WTC11 (cell line): ENCODE data around the gene CORO7. TPM values are rescaled to one million over a fixed set of nuclear protein-coding genes. Genes with fewer than 3 reads are reported as not detected.

Source experiments
- ATAC-seq: fragments of 200-7000 bp; cut with Tn5 transposase; 2 replicates; pipeline ENCODE4 v1.10.0; 2021; ENCODE audit warnings: mild to moderate bottlenecking, moderate library complexity
- CTCF ChIA-PET: fragments of 300-600 bp; sonication (Branson Sonifier 250); formaldehyde crosslinking; loops from one replicate; lab custom pipeline; 2021; ENCODE audit warnings: antibody characterized with exemption; lab: Charles Lee
- POLR2A ChIA-PET: fragments of 350-600 bp; sonication (Branson Sonifier 250); formaldehyde crosslinking; loops from one replicate; lab custom pipeline; 2021; ENCODE audit warnings: antibody characterized with exemption; lab: Charles Lee
- DNase-seq: peaks from one replicate; pipeline ENCODE4 v3.0.0; 2021; ENCODE audit warnings: low spot score
- H3K27ac Mint-ChIP-seq: 2 replicates; pipeline ENCODE4 v1.8.0; 2021; ENCODE audit warnings: mixed read lengths
- H3K27me3 Mint-ChIP-seq: 2 replicates; pipeline ENCODE4 v1.8.0; 2021; ENCODE audit warnings: low read depth, mild to moderate bottlenecking, moderate library complexity, mixed read lengths
- H3K36me3 Mint-ChIP-seq: 2 replicates; pipeline ENCODE4 v1.8.0; 2021; ENCODE audit warnings: mixed read lengths
- H3K4me1 Mint-ChIP-seq: 2 replicates; pipeline ENCODE4 v1.8.0; 2022; ENCODE audit warnings: mixed read lengths
- H3K4me3 Mint-ChIP-seq: 2 replicates; pipeline ENCODE4 v1.8.0; 2021; ENCODE audit warnings: mild to moderate bottlenecking, moderate library complexity, mixed read lengths
- H3K9me3 Mint-ChIP-seq: 2 replicates; pipeline ENCODE4 v1.8.0; 2021; ENCODE audit warnings: mixed read lengths
- CREB1 ChIP-seq: sonication (generic); formaldehyde crosslinking; IDR thresholded peaks from 2 replicates; pipeline ENCODE4 v1.8.0; 2023; ENCODE audit warnings: mild to moderate bottlenecking, missing genetic modification reagents
- EMX1 ChIP-seq: fragments of 250-450 bp; sonication (Bioruptor Pico); IDR thresholded peaks from 2 replicates; pipeline ENCODE4 v1.8.0; 2021; ENCODE audit warnings: mild to moderate bottlenecking
- KAT7 ChIP-seq: sonication (generic); formaldehyde crosslinking; IDR thresholded peaks from 2 replicates; pipeline ENCODE4 v1.8.1; 2023; ENCODE audit warnings: missing genetic modification reagents, mild to moderate bottlenecking, borderline replicate concordance
- NR1H2 ChIP-seq: sonication (generic); formaldehyde crosslinking; IDR thresholded peaks from 2 replicates; pipeline ENCODE4 v1.9.0; 2021; ENCODE audit warnings: mild to moderate bottlenecking, moderate library complexity, missing genetic modification reagents
- NR2C2 ChIP-seq: sonication (generic); formaldehyde crosslinking; IDR thresholded peaks from 2 replicates; pipeline ENCODE4 v1.8.0; 2022; ENCODE audit warnings: mild to moderate bottlenecking, missing genetic modification reagents
- SMAD4 ChIP-seq: sonication (generic); formaldehyde crosslinking; IDR thresholded peaks from 2 replicates; pipeline ENCODE4 v1.8.0; 2022; ENCODE audit warnings: mild to moderate bottlenecking, missing genetic modification reagents
- SOX15 ChIP-seq: fragments of 250-450 bp; sonication (Bioruptor Pico); IDR thresholded peaks from 2 replicates; pipeline ENCODE4 v1.9.0; 2021; ENCODE audit warnings: mild to moderate bottlenecking
- ZNF232 ChIP-seq: sonication (generic); formaldehyde crosslinking; IDR thresholded peaks from 2 replicates; pipeline ENCODE4 v1.8.0; 2022; ENCODE audit warnings: mild to moderate bottlenecking, missing genetic modification reagents
- ZNF396 ChIP-seq: fragments of 250-450 bp; sonication (Bioruptor Pico); IDR thresholded peaks from 2 replicates; pipeline ENCODE4 v1.8.0; 2021; ENCODE audit warnings: mild to moderate bottlenecking, moderate library complexity, borderline replicate concordance
- total RNA-seq: library from RNA; stranded (reverse); gene quantifications from 3 replicates; pipeline ENCODE4 v1.2.3, GENCODE V29; 2021
- TF ChIP-seq, protein P1 (sequence below): fragments of 250-450 bp; sonication (Bioruptor Pico); IDR thresholded peaks from 2 replicates; pipeline ENCODE4 v2.1.2; 2022; ENCODE audit warnings: mild to moderate bottlenecking, moderate library complexity
- TF ChIP-seq, protein P2 (sequence below): fragments of 250-450 bp; sonication (Bioruptor Pico); IDR thresholded peaks from 2 replicates; pipeline ENCODE4 v1.9.0; 2021; ENCODE audit warnings: mild to moderate bottlenecking, borderline replicate concordance
- TF ChIP-seq, protein P3 (sequence below): sonication (generic); formaldehyde crosslinking; IDR thresholded peaks from 2 replicates; pipeline ENCODE4 v1.8.0; 2023; ENCODE audit warnings: missing genetic modification reagents, mild to moderate bottlenecking, borderline replicate concordance
- TF ChIP-seq, protein P4 (sequence below): fragments of 250-450 bp; sonication (Bioruptor Pico); conservative IDR thresholded peaks from 2 replicates; pipeline ENCODE4 v1.9.0; 2021; ENCODE audit warnings: mild to moderate bottlenecking

CORO7 gene
- total RNA-seq, 1 experiment from 2014 or later: 45.5 TPM

DNA sequence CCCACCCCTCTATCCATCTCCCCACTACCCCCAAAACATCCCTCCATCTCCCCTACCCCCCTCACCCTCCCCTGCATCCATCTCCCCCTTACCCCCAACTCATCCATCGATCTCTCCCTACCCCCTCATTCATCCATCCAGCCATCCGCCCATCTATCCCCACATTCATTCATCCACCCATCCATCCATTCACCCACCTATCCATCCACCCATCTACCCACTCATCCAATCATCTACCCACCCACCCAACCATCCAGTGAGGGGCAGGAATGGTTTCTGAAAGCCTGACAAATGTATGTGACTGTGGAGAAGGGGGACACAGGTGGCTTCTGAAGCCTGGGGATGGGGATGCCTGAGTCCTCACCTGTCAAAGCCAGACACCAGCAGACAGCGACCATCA is 56.5 kb downstream of the CORO7 start:
- ChIA-PET POLR2A (interaction anchor here (0.8 kb wide), 1 partner anchor 34 kb away, joined by 3 read pairs; no protein-coding TSS in a partner anchor), CTCF (interaction anchor here (0.7 to 5.6 kb wide), 28 partner anchors 9 to 393 kb away, joined by 3 to 322 read pairs (median 8); partner anchors contain the start of genes CORO7, PAM16 and VASN)
- no peak overlapping the region for H3K27ac Mint-ChIP-seq
- no peaks in the 10 kb centered on the region for H3K4me1 Mint-ChIP-seq
- TF ChIP-seq ZNF396 (CRISPR knock-in tag) (no peak), SMAD4 (CRISPR knock-in tag) (no peak), NR2C2 (CRISPR knock-in tag) (no peak), EMX1 (no peak), KAT7 (no peak), NR1H2 (CRISPR knock-in tag) (no peak), ZNF232 (CRISPR knock-in tag) (no peak), SOX15 (CRISPR knock-in tag) (no peak), CREB1 (CRISPR knock-in tag) (no peak)
- TF ChIP-seq, protein P1, sequence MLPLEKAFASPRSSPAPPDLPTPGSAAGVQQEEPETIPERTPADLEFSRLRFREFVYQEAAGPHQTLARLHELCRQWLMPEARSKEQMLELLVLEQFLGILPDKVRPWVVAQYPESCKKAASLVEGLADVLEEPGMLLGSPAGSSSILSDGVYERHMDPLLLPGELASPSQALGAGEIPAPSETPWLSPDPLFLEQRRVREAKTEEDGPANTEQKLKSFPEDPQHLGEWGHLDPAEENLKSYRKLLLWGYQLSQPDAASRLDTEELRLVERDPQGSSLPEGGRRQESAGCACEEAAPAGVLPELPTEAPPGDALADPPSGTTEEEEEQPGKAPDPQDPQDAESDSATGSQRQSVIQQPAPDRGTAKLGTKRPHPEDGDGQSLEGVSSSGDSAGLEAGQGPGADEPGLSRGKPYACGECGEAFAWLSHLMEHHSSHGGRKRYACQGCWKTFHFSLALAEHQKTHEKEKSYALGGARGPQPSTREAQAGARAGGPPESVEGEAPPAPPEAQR (CRISPR knock-in tag): no peak
- TF ChIP-seq, protein P2, sequence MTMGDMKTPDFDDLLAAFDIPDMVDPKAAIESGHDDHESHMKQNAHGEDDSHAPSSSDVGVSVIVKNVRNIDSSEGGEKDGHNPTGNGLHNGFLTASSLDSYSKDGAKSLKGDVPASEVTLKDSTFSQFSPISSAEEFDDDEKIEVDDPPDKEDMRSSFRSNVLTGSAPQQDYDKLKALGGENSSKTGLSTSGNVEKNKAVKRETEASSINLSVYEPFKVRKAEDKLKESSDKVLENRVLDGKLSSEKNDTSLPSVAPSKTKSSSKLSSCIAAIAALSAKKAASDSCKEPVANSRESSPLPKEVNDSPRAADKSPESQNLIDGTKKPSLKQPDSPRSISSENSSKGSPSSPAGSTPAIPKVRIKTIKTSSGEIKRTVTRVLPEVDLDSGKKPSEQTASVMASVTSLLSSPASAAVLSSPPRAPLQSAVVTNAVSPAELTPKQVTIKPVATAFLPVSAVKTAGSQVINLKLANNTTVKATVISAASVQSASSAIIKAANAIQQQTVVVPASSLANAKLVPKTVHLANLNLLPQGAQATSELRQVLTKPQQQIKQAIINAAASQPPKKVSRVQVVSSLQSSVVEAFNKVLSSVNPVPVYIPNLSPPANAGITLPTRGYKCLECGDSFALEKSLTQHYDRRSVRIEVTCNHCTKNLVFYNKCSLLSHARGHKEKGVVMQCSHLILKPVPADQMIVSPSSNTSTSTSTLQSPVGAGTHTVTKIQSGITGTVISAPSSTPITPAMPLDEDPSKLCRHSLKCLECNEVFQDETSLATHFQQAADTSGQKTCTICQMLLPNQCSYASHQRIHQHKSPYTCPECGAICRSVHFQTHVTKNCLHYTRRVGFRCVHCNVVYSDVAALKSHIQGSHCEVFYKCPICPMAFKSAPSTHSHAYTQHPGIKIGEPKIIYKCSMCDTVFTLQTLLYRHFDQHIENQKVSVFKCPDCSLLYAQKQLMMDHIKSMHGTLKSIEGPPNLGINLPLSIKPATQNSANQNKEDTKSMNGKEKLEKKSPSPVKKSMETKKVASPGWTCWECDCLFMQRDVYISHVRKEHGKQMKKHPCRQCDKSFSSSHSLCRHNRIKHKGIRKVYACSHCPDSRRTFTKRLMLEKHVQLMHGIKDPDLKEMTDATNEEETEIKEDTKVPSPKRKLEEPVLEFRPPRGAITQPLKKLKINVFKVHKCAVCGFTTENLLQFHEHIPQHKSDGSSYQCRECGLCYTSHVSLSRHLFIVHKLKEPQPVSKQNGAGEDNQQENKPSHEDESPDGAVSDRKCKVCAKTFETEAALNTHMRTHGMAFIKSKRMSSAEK: no peak
- TF ChIP-seq, protein P3, sequence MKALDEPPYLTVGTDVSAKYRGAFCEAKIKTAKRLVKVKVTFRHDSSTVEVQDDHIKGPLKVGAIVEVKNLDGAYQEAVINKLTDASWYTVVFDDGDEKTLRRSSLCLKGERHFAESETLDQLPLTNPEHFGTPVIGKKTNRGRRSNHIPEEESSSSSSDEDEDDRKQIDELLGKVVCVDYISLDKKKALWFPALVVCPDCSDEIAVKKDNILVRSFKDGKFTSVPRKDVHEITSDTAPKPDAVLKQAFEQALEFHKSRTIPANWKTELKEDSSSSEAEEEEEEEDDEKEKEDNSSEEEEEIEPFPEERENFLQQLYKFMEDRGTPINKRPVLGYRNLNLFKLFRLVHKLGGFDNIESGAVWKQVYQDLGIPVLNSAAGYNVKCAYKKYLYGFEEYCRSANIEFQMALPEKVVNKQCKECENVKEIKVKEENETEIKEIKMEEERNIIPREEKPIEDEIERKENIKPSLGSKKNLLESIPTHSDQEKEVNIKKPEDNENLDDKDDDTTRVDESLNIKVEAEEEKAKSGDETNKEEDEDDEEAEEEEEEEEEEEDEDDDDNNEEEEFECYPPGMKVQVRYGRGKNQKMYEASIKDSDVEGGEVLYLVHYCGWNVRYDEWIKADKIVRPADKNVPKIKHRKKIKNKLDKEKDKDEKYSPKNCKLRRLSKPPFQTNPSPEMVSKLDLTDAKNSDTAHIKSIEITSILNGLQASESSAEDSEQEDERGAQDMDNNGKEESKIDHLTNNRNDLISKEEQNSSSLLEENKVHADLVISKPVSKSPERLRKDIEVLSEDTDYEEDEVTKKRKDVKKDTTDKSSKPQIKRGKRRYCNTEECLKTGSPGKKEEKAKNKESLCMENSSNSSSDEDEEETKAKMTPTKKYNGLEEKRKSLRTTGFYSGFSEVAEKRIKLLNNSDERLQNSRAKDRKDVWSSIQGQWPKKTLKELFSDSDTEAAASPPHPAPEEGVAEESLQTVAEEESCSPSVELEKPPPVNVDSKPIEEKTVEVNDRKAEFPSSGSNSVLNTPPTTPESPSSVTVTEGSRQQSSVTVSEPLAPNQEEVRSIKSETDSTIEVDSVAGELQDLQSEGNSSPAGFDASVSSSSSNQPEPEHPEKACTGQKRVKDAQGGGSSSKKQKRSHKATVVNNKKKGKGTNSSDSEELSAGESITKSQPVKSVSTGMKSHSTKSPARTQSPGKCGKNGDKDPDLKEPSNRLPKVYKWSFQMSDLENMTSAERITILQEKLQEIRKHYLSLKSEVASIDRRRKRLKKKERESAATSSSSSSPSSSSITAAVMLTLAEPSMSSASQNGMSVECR (CRISPR knock-in tag): no peak
- TF ChIP-seq, protein P4, sequence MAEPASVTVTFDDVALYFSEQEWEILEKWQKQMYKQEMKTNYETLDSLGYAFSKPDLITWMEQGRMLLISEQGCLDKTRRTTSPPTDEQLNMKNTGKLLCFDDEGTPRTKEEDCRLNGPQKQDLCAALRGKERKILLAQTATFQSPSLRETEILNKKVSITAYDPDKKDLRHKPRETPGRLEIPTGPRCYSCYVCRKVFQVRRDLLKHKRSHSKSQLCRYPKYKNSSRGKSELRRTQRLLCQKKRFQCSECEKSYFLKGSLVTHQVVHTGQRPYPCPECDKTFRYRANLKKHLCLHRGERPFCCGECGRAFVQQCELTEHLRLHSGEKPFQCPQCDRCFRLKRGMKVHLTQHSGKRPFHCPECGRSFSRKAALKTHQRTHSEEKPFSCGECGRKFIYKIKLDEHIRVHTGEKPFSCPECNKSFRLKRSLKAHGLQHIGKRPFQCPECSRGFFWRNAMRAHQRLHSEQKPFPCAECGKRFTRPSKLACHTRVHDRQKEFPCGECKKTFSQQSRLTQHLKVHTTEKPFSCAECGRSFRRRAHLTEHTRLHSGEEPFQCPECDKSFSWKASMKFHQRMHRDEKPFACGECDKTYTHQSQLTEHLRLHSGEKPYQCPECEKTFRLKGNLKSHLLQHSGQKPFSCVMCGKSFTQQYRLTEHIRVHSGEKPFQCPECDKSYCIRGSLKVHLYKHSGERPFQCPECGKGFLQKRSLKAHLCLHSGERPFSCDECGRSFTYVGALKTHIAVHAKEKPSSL (CRISPR knock-in tag): no peak
- no peaks in the 10 kb centered on the region for H3K9me3 Mint-ChIP-seq
- H3K27me3 Mint-ChIP-seq: no peaks in the 10 kb centered on the region
- H3K4me3 Mint-ChIP-seq: no peak overlapping the region
- ATAC-seq: no peak
- no peak for DNase-seq
- peaks cover 2% of the 10 kb centered on the region; the same call in 1 of the 2 replicates for H3K36me3 Mint-ChIP-seq
